Mucosa of stomach (tissue), 1 donor: ENCODE results near the gene NPB.

ENCODE experiments used
- H3K27me3 ChIP-seq: one replicate; pipeline ENCODE4 v1.7.0; 2013; ENCODE audit warnings: mild to moderate bottlenecking, low read length; ENCODE audit not compliant: control insufficient read depth, insufficient read depth
- H3K36me3 ChIP-seq: one replicate; pipeline ENCODE4 v1.7.0; 2013; ENCODE audit warnings: low read length; ENCODE audit not compliant: control insufficient read depth, insufficient read depth
- H3K4me1 ChIP-seq: one replicate; pipeline ENCODE4 v1.7.0; 2013; ENCODE audit warnings: mild to moderate bottlenecking, low read length; ENCODE audit not compliant: control insufficient read depth, insufficient read depth
- H3K4me3 ChIP-seq: one replicate; pipeline ENCODE4 v1.7.0; 2013; ENCODE audit warnings: low read length
- H3K9ac ChIP-seq: one replicate; pipeline ENCODE4 v1.7.0; 2013; ENCODE audit warnings: mild to moderate bottlenecking, low read length, moderate library complexity
- H3K9me3 ChIP-seq: one replicate; pipeline ENCODE4 v1.7.0; 2013; ENCODE audit warnings: mild to moderate bottlenecking, low read length, moderate library complexity; ENCODE audit not compliant: control insufficient read depth
- donor health status: Pancreatic carcinoma.

NPB gene

DNA sequence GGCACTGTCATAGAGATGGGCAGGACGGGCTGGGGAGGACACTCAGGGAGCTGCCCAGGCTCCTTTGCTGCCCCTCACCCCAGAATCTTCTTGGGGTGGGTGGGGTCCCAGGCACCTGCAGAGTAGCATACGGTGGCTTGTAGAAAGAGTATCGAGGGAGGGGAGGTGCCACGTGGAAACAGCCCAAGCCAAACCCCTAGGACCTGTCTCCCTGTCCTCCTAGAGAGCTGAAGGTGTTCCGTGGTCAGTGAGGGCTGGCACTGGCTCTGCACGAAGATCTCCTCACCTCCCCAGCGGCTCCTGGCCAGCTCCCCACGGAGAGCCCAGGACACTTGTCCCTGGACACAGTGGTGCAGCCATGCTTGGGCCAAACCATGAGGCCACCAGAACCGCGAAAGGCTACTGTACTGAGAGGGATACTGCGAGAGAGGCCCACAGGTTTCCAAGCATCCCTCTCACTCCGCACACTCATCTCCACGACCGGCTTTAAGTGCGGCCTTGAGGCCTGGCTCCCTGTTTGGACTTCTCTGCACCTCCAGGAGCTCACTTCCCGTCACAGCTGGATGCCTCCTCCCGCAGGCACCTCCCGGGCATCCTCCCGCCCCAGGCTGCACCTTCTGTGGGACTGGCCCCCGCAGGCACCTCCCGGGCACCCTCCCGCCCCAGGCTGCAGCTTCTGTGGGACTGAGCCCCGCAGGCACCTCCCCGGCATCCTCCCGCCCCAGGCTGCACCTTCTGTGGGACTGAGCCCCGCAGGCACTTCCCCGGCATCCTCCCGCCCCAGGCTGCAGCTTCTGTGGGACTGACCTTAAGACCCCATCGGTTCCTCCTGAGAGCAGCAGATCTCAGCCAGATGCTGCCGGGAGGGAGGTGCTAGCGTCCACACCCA is 27.5 kb downstream of the NPB start:
- Histone ChIP-seq H3K4me1 (peaks cover 45% of the 10 kb centered on the region), H3K4me3 (no peak overlapping the region), H3K9me3 (no peaks in the 10 kb centered on the region), H3K9ac (no peak overlapping the region), H3K27me3 (peaks cover 10% of the 10 kb centered on the region), H3K36me3 (no peaks in the 10 kb centered on the region)

DNA sequence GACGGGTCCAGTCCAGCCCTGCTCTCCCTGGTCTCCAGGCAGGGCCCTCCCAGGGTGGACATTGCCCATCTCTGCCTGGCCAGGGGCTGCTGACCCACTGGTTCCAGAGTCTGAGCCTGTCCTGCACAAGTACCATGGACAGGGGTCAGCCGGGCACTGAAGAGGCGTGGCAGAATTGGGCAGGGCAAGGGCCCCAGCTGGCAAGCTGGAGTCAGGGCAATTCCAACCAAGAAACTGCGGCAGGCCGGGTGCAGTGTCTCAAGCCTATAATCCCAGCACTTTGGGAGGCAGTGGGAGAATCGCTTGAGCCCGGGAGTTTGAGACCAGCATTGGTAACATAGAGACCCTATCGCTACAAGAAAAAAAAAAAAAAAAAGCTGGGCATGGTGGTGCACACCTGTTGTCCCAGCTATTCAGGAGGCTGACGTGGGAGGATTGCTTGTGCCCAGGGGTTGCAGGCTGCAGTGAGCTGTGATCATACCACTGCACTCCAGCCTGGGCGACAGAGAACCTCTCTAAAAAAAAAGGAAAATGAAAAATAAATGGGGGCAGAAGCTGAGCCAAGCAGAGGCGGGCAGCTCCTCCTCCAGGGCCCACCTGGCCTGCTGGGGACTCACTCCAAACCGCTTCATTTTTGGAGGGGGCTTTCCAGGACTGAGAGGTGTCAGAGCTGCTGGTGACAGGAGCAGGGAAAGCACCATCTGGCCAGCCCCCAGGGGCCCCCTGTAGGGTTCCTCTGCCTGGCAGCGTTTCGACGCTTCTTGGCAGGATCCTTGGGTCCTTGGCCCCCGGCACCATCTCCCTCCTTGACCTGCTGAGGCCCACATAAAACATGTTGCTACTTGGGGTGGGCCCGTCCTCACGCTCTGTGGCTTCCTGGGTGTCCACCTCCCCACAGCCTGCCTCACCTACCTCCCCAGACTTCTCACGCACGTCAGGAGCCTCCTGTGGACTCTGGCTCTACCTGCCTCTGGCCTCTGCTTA is 28.4 kb downstream of the NPB start:
- H3K4me1 ChIP-seq, result peaks cover 38% of the 10 kb centered on the region
- no peaks in the 10 kb centered on the region for H3K9me3 ChIP-seq
- H3K27me3 ChIP-seq, result peaks cover 10% of the 10 kb centered on the region
- H3K9ac ChIP-seq, result no peak overlapping the region
- no peak overlapping the region for H3K4me3 ChIP-seq
- no peaks in the 10 kb centered on the region for H3K36me3 ChIP-seq

GRCh38 chr17:81931189-81931556 is 29.1 kb downstream of the NPB start:
- Histone ChIP-seq H3K9me3 (no peaks in the 10 kb centered on the region), H3K9ac (no peak overlapping the region), H3K4me3 (no peak overlapping the region), H3K27me3 (peaks cover 10% of the 10 kb centered on the region), H3K36me3 (no peaks in the 10 kb centered on the region), H3K4me1 (peaks cover 39% of the 10 kb centered on the region)

GRCh38 chr17:81931557-81932332 is 29.7 kb downstream of the NPB start:
- Histone ChIP-seq H3K27me3 (peaks cover 10% of the 10 kb centered on the region), H3K36me3 (no peaks in the 10 kb centered on the region)

GRCh38 chr17:81932333-81932983 is 30.4 kb downstream of the NPB start:
- Histone ChIP-seq H3K27me3 (peaks cover 10% of the 10 kb centered on the region), H3K9me3 (no peaks in the 10 kb centered on the region), H3K9ac (no peak overlapping the region), H3K4me1 (peaks cover 39% of the 10 kb centered on the region), H3K4me3 (no peak overlapping the region), H3K36me3 (no peaks in the 10 kb centered on the region)

More at GRCh38 chr17:81931557-81932332, 29.7 kb downstream of the NPB start:
- Histone ChIP-seq H3K9ac (no peak overlapping the region), H3K4me3 (no peak overlapping the region), H3K9me3 (no peaks in the 10 kb centered on the region), H3K4me1 (peaks cover 39% of the 10 kb centered on the region)

GRCh38 chr17:81933178-81933699 is 31.2 kb downstream of the NPB start:
- H3K9ac ChIP-seq, result no peak overlapping the region
- peaks cover 7% of the 10 kb centered on the region for H3K27me3 ChIP-seq
- H3K36me3 ChIP-seq, result no peaks in the 10 kb centered on the region
- no peak overlapping the region for H3K4me3 ChIP-seq
- H3K9me3 ChIP-seq, result no peaks in the 10 kb centered on the region
- peaks cover 34% of the 10 kb centered on the region for H3K4me1 ChIP-seq

DNA sequence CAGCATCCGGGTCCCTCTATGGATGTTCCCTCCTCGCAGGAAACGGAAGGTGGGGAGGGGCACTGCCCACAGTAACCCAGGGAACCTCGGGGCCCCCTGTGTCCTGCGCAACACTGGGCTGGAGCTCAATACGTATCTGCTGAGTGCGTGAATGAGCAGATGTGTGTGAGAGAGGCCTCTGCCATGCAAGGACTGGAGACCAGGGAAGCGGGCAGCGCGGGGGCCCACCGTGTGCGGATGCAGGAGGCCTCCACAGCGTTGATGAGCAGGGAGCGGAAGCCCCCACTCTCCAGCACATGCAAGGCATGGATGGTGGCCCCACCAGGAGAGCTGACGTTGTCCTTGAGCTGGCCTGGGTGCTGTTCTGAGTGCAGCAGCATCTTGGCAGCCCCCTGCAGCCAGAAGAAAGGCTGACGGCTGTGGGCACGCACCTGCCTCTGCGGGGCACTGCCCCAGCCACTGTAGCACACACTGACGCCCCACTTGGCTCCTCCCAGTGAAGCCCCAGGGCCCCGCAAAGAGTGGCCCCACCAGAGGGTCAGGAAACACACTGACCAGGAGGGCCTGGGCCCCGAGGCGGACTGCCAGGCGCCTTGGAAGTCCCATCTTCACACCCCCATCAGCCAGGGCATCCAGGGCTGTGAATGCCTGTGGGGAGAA is 32.2 kb downstream of the NPB start:
- Histone ChIP-seq H3K4me3 (no peak overlapping the region), H3K27me3 (no peaks in the 10 kb centered on the region), H3K9ac (no peak overlapping the region), H3K36me3 (no peaks in the 10 kb centered on the region), H3K4me1 (peaks cover 26% of the 10 kb centered on the region), H3K9me3 (no peaks in the 10 kb centered on the region)

DNA sequence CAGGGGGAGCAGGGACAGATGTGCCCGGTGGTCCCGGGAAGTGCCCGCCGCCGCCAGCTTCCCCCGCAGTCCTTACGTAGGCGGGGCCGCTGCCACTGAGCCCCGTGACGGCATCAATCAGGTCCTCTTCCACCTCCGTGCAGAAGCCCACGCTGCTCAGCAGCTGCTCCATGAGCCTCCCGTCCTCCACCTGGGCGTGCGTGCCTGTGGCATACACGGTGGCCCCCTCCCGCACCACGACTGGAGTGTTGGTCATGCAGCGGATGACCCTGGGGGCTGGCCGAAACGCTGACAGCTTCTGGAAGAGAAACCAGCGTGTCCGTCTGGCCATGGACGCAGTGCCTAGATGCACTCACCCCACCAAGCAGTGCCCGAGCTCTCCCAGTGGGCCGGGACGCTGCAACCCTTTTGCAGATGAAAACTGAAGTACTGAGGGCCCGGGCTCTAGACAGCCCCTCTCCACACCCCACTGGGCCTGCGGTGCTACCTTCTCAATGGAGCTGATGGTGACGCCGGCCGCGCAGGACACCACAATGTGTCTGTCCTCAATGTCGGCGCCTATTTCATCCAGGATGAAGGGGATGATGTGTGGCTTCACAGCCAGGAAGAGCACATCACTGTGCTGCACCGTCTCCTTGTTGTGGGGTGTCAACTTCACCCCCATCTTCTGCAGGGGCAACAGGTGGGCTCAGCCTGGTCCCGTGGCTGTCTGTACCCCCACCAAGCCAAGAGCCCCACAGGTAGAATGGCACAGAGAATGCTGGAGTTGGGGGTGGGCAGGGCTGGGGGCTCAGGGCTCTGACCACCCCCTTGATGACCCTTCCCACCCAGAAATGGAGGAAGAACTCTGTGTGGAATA is 33.0 kb downstream of the NPB start:
- no peaks in the 10 kb centered on the region for H3K36me3 ChIP-seq
- no peaks in the 10 kb centered on the region for H3K9me3 ChIP-seq
- H3K4me1 ChIP-seq, result peaks cover 30% of the 10 kb centered on the region
- peaks cover 6% of the 10 kb centered on the region for H3K27me3 ChIP-seq
- H3K9ac ChIP-seq, result no peak overlapping the region
- H3K4me3 ChIP-seq, result no peak overlapping the region

DNA sequence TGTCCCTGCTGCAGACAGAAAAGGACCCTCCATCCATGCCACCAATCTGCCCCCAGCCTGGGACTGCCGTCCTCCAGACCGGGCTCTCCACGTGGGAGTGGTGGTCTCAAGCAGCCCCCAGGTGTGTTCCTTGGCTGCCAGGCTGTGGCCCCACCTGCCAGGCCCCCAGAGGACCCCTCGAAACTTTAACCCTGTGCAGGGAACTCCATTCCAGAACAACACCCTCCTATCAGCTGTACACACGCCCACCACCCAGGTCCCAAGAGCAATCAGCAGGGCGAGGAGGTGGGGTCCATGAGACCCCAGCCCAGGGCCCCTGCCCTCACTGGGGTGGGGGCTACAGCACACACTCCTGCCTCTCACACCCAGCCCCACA is 33.7 kb downstream of the NPB start:
- Histone ChIP-seq H3K9me3 (no peaks in the 10 kb centered on the region), H3K27me3 (peaks cover 9% of the 10 kb centered on the region), H3K9ac (no peak overlapping the region), H3K4me3 (no peak overlapping the region), H3K4me1 (peaks cover 35% of the 10 kb centered on the region), H3K36me3 (no peaks in the 10 kb centered on the region)

- Histone ChIP-seq H3K36me3 (no peaks in the 10 kb centered on the region), H3K4me1 (peaks cover 22% of the 10 kb centered on the region), H3K27me3 (peaks cover 20% of the 10 kb centered on the region), H3K4me3 (no peak overlapping the region), H3K9me3 (no peaks in the 10 kb centered on the region), H3K9ac (no peak overlapping the region)
These were observed 37.2 kb downstream of the NPB start for GRCh38 chr17:81939218-81939617.
